ENCODE measurements around the gene EMID1.

The EMID1 gene

GRCh38 chr22:29265929-29266328, 60.2 kb downstream of the EMID1 start:
- TF ChIP-seq CTCF (IDR thresholded peaks at IDR 0.05; ENCODE audit: low read depth, low read length), result no peak
- no peak overlapping the region for H3K4me3 ChIP-seq (ENCODE audit: low read depth, low read length)

GRCh38 chr22:29266564-29267461, 61.1 kb downstream of the EMID1 start:
- no peak for TF ChIP-seq CTCF (IDR thresholded peaks at IDR 0.05; ENCODE audit: low read depth, low read length)
- H3K4me3 ChIP-seq (ENCODE audit: low read depth, low read length), result peak overlapping the region; percentile 90

GRCh38 chr22:29267462-29267857, 61.8 kb downstream of the EMID1 start:
- no peak for TF ChIP-seq CTCF (IDR thresholded peaks at IDR 0.05; ENCODE audit: low read depth, low read length)

GRCh38 chr22:29267858-29268510, 62.3 kb downstream of the EMID1 start, which contains the start of the genes EWSR1 and RHBDD3:
EWSR1 (plus strand) TSS chr22:29268268; CDS start chr22:29268337, 69 bp downstream.
RHBDD3 (minus strand) TSS chr22:29267981; CDS start chr22:29265626, 2,355 bp downstream.
- peak within 1 kb of the TSS; percentile 90 for H3K4me3 ChIP-seq (ENCODE audit: low read depth, low read length)
- TF ChIP-seq CTCF (IDR thresholded peaks at IDR 0.05; ENCODE audit: low read depth, low read length), result no peak

More at GRCh38 chr22:29267462-29267857, 61.8 kb downstream of the EMID1 start:
- H3K4me3 ChIP-seq (ENCODE audit: low read depth, low read length), result peak overlapping the region; percentile 90

GRCh38 chr22:29268511-29269229, 63.0 kb downstream of the EMID1 start:
- H3K4me3 ChIP-seq (ENCODE audit: low read depth, low read length), result peak overlapping the region; percentile 90
- TF ChIP-seq CTCF (IDR thresholded peaks at IDR 0.05; ENCODE audit: low read depth, low read length), result no peak

GRCh38 chr22:29269230-29269604, 63.5 kb downstream of the EMID1 start:
- H3K4me3 ChIP-seq (ENCODE audit: low read depth, low read length), result peak overlapping the region; percentile 90
- TF ChIP-seq CTCF (IDR thresholded peaks at IDR 0.05; ENCODE audit: low read depth, low read length), result no peak

All from WI38 (cell line).